Activated naive CD8-positive, alpha-beta T cell treated with anti-CD3 and anti-CD28 coated beads, Interleukin-2, amount 10 ng/mL, durations not matched to agents 7 days and 5 days (primary cell): Measurements from ENCODE around the gene MATN1. TPM values are rescaled to one million over a fixed set of nuclear protein-coding genes. Genes with fewer than 3 reads are reported as not detected.

Experiments used
- ATAC-seq: fragments of 150-1000 bp; cut with Tn5 transposase; one replicate; pipeline ENCODE4 v1.10.0; 2021; ENCODE audit warnings: low read depth, moderate library complexity
- POLR2A ChIA-PET: fragments of 350-600 bp; sonication (Branson Sonifier 250); formaldehyde crosslinking; loops from one replicate; lab custom pipeline; 2021; ENCODE audit warnings: antibody characterized with exemption; lab: Charles Lee
- DNase-seq: peaks from one replicate; pipeline ENCODE4 v3.0.0; 2021
- H3K27ac Mint-ChIP-seq: one replicate; pipeline ENCODE4 v1.8.0; 2022; ENCODE audit warnings: mild to moderate bottlenecking, mixed read lengths
- H3K27me3 Mint-ChIP-seq: one replicate; pipeline ENCODE4 v1.8.0; 2022; ENCODE audit warnings: mild to moderate bottlenecking, moderate library complexity, mixed read lengths
- H3K36me3 Mint-ChIP-seq: one replicate; pipeline ENCODE4 v1.8.0; 2021; ENCODE audit warnings: mild to moderate bottlenecking, mixed read lengths
- H3K4me1 Mint-ChIP-seq: one replicate; pipeline ENCODE4 v1.8.0; 2021; ENCODE audit warnings: mixed read lengths
- H3K4me3 Mint-ChIP-seq: one replicate; pipeline ENCODE4 v1.8.0; 2022; ENCODE audit warnings: mild to moderate bottlenecking, moderate library complexity, mixed read lengths
- H3K9me3 Mint-ChIP-seq: one replicate; pipeline ENCODE4 v1.8.0; 2021; ENCODE audit warnings: mixed read lengths
- total RNA-seq, 2 experiments: library from RNA; stranded (reverse); gene quantifications; one replicate each; pipeline ENCODE4 v1.2.3, GENCODE V29; 2021

Gene MATN1
- total RNA-seq, 2 experiments from 2014 or later, result 0.26 TPM; not detected in 1

DNA sequence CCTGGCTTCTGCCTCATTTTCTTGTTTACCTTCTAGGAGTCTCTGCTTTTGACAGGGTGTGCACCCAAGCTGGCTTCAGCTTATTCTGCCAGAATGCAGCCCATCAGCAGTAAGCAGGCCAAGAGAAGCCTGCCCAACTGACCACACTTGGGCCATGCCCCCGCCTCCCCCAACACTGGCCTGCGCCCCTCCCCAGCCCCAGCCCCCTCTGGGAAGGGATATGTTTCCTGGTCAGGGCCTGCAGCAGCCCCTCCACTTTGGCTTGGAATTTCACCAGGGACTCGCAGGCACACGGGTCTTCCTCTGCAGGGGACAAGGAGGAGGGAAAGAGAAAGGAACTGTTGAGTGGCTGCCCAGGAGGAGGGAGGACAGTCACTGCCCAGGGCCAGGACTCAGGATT, 9.4 kb downstream of the MATN1 start:
- POLR2A ChIA-PET, result no interaction called here
- Mint-ChIP-seq H3K27me3 (peaks cover 4% of the 10 kb centered on the region), H3K4me3 (no peak overlapping the region), H3K4me1 (peaks cover 5% of the 10 kb centered on the region), H3K9me3 (peaks cover 3% of the 10 kb centered on the region), H3K27ac (no peak overlapping the region), H3K36me3 (no peaks in the 10 kb centered on the region)
- DNase-seq, result no peak
- no peak for ATAC-seq

DNA sequence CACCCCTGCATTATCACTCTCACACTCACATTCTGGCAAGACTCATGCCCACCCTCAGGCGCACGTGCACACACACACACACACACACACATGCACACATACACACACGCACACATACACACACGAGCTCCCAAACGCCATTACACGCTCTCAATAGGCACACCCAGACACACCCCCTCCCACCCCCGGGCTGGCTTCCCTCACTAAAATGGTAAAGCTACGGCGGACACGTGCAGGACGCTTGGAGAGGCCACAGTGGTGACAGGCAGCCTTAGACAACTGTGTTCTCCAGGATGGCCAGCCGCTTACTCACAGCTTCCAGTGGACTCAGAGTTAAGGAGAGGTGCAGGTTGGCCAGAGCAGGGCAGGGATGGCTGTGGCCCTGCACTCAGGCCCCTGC, 10.1 kb downstream of the MATN1 start:
- ATAC-seq, result no peak
- Mint-ChIP-seq H3K27ac (no peak overlapping the region), H3K9me3 (peaks cover 3% of the 10 kb centered on the region), H3K4me3 (no peak overlapping the region), H3K27me3 (peaks cover 4% of the 10 kb centered on the region), H3K4me1 (peaks cover 5% of the 10 kb centered on the region), H3K36me3 (no peaks in the 10 kb centered on the region)
- POLR2A ChIA-PET, result no interaction called here
- DNase-seq, result no peak

GRCh38 chr1:30712583-30712982, 10.8 kb downstream of the MATN1 start:
- no peak overlapping the region for H3K4me3 Mint-ChIP-seq
- POLR2A ChIA-PET, result no interaction called here
- peaks cover 3% of the 10 kb centered on the region for H3K4me1 Mint-ChIP-seq
- H3K27me3 Mint-ChIP-seq, result peaks cover 4% of the 10 kb centered on the region
- peaks cover 3% of the 10 kb centered on the region for H3K9me3 Mint-ChIP-seq
- no peaks in the 10 kb centered on the region for H3K36me3 Mint-ChIP-seq
- ATAC-seq, result no peak
- no peak for DNase-seq
- no peak overlapping the region for H3K27ac Mint-ChIP-seq

- POLR2A ChIA-PET, result no interaction called here
- Mint-ChIP-seq H3K36me3 (no peaks in the 10 kb centered on the region), H3K4me1 (no peaks in the 10 kb centered on the region), H3K27me3 (peaks cover 4% of the 10 kb centered on the region), H3K4me3 (no peak overlapping the region), H3K9me3 (peaks cover under 1% of the 10 kb centered on the region), H3K27ac (no peak overlapping the region)
- ATAC-seq (no peak), DNase-seq (no peak)
Measured at GRCh38 chr1:30710407-30710806, 13.0 kb downstream of the MATN1 start.

DNA sequence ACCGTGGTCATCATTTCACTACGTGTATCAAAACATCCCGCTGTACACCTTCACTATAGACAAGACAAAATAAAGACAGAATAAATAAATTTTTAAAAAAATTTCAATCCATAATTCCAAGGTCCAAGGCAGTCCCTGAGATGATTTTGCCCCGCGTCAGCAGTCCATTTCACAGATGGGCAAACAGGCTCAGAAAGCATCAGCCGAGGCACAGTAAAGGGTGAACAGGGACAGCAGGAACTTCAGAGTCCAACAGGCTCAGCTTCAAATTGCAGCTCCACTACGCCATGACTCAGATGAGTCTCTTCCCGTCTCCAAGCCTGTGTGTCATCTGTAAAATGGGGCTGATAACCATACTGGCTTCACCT, 15.0 kb downstream of the MATN1 start:
- H3K27ac Mint-ChIP-seq, result no peak overlapping the region
- no peaks in the 10 kb centered on the region for H3K9me3 Mint-ChIP-seq
- H3K36me3 Mint-ChIP-seq, result no peaks in the 10 kb centered on the region
- H3K4me1 Mint-ChIP-seq, result no peaks in the 10 kb centered on the region
- H3K4me3 Mint-ChIP-seq, result no peak overlapping the region
- POLR2A ChIA-PET, result interaction anchor here (0.6 kb wide), 1 partner anchor 9 kb away, joined by 3 read pairs; no protein-coding TSS in a partner anchor
- no peak for DNase-seq
- peaks cover 4% of the 10 kb centered on the region for H3K27me3 Mint-ChIP-seq
- no peak for ATAC-seq

- POLR2A ChIA-PET, result interaction anchor here (0.6 kb wide), 1 partner anchor 10 kb away, joined by 3 read pairs; no protein-coding TSS in a partner anchor
- H3K27me3 Mint-ChIP-seq, result peaks cover 4% of the 10 kb centered on the region
Measured at GRCh38 chr1:30707412-30708360, 15.7 kb downstream of the MATN1 start.

GRCh38 chr1:30706528-30706927, 16.9 kb downstream of the MATN1 start:
- ATAC-seq (no peak), DNase-seq (no peak)
- POLR2A ChIA-PET, result no interaction called here
- no peaks in the 10 kb centered on the region for H3K4me1 Mint-ChIP-seq
- no peaks in the 10 kb centered on the region for H3K27me3 Mint-ChIP-seq
- no peaks in the 10 kb centered on the region for H3K36me3 Mint-ChIP-seq
- H3K9me3 Mint-ChIP-seq, result no peaks in the 10 kb centered on the region
- H3K4me3 Mint-ChIP-seq, result no peak overlapping the region
- no peak overlapping the region for H3K27ac Mint-ChIP-seq

More at GRCh38 chr1:30707412-30708360, 15.7 kb downstream of the MATN1 start:
- H3K27ac Mint-ChIP-seq, result no peak overlapping the region
- no peak overlapping the region for H3K4me3 Mint-ChIP-seq
- DNase-seq, result peak; percentile 68
- H3K9me3 Mint-ChIP-seq, result no peaks in the 10 kb centered on the region
- peak; percentile 58 for ATAC-seq
- H3K4me1 Mint-ChIP-seq, result no peaks in the 10 kb centered on the region
- H3K36me3 Mint-ChIP-seq, result no peaks in the 10 kb centered on the region

- POLR2A ChIA-PET, result no interaction called here
- H3K4me1 Mint-ChIP-seq, result no peaks in the 10 kb centered on the region
- H3K4me3 Mint-ChIP-seq, result no peak overlapping the region
- no peaks in the 10 kb centered on the region for H3K36me3 Mint-ChIP-seq
- ATAC-seq (no peak), DNase-seq (no peak)
- no peaks in the 10 kb centered on the region for H3K27me3 Mint-ChIP-seq
- no peak overlapping the region for H3K27ac Mint-ChIP-seq
- H3K9me3 Mint-ChIP-seq, result no peaks in the 10 kb centered on the region
Measured at GRCh38 chr1:30705698-30706097, 17.7 kb downstream of the MATN1 start.

DNA sequence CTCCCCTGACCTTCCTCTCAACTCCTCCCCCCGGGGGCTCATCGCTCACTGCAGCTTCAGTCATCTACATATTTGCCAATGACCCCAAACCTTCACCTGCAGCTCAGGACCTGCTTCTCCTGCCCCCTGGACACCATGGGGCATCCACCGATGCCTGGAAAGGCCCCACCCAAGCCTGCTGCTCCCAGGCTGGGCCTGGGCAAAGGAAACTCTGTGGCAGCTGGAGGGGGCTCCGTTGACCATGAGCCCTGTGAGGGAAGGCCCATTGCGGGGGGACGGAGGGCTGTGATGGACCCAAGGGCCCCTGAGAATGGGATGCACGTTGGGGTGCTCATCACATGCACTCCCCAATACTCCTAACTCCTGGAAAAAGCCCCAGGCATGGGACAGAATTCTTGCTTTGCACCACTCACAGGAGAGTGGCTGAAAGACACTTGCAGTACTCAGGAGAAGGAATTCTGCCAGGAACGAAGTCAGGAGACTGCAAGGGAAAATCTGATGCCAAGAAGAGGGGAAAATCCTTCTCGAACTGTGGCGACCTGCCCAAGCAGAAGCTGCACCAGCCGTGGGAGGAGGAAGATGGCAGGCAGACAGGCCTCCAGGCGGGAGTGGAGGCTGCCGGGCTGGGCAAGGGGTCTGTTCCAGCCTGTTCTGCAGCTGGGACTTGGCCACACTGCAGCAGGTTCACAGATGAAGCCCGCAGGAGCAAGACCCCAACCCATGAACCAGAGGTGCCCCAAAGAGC, 18.4 kb downstream of the MATN1 start:
- H3K9me3 Mint-ChIP-seq, result no peaks in the 10 kb centered on the region
- DNase-seq (no peak), ATAC-seq (no peak)
- no peaks in the 10 kb centered on the region for H3K36me3 Mint-ChIP-seq
- H3K27ac Mint-ChIP-seq, result no peak overlapping the region
- no peak overlapping the region for H3K4me3 Mint-ChIP-seq
- POLR2A ChIA-PET, result no interaction called here
- no peaks in the 10 kb centered on the region for H3K27me3 Mint-ChIP-seq
- no peaks in the 10 kb centered on the region for H3K4me1 Mint-ChIP-seq

GRCh38 chr1:30704271-30704670, 19.1 kb downstream of the MATN1 start:
- no peak for DNase-seq
- H3K27me3 Mint-ChIP-seq, result no peaks in the 10 kb centered on the region
- no peak overlapping the region for H3K27ac Mint-ChIP-seq
- no peaks in the 10 kb centered on the region for H3K9me3 Mint-ChIP-seq
- POLR2A ChIA-PET, result no interaction called here
- H3K4me1 Mint-ChIP-seq, result no peaks in the 10 kb centered on the region
- H3K4me3 Mint-ChIP-seq, result no peak overlapping the region
- no peaks in the 10 kb centered on the region for H3K36me3 Mint-ChIP-seq
- ATAC-seq, result no peak

- DNase-seq, result no peak
- Mint-ChIP-seq H3K36me3 (no peaks in the 10 kb centered on the region), H3K27me3 (no peaks in the 10 kb centered on the region), H3K4me3 (no peak overlapping the region), H3K27ac (no peak overlapping the region), H3K9me3 (no peaks in the 10 kb centered on the region), H3K4me1 (no peaks in the 10 kb centered on the region)
- POLR2A ChIA-PET, result no interaction called here
- no peak for ATAC-seq
Measured at GRCh38 chr1:30702823-30703222, 20.6 kb downstream of the MATN1 start.

DNA sequence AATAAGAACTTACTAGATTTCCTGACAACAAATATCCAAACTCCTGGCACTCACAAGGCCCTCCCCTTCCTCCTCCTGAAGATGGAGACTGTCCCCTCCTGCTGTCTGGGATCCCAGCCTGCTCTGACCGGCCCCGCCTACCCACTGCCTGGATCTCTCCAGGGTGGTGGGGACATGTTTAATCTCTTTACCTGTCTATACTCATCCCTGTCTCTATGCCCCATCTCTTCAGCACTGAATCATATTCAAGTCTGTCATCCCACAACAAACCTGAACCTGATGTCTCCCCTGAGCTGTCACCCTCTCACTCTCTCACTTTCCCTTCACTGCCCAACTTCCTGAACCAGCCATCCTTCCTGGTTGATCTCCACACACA, 22.1 kb downstream of the MATN1 start:
- Mint-ChIP-seq H3K27ac (no peak overlapping the region), H3K27me3 (no peaks in the 10 kb centered on the region), H3K4me1 (no peaks in the 10 kb centered on the region), H3K9me3 (no peaks in the 10 kb centered on the region), H3K4me3 (no peak overlapping the region), H3K36me3 (no peaks in the 10 kb centered on the region)
- DNase-seq, result no peak
- POLR2A ChIA-PET, result no interaction called here
- ATAC-seq, result no peak

- DNase-seq, result no peak
- Mint-ChIP-seq H3K4me1 (no peaks in the 10 kb centered on the region), H3K27me3 (no peaks in the 10 kb centered on the region), H3K4me3 (no peak overlapping the region), H3K27ac (no peak overlapping the region), H3K9me3 (no peaks in the 10 kb centered on the region), H3K36me3 (no peaks in the 10 kb centered on the region)
- POLR2A ChIA-PET, result no interaction called here
- ATAC-seq, result no peak
Measured at GRCh38 chr1:30700528-30701257, 22.7 kb downstream of the MATN1 start.
